ENCODE data around the gene MTR. TPM values are rescaled to one million over a fixed set of nuclear protein-coding genes. Genes with fewer than 3 reads are reported as not detected.

MTR gene
- total RNA-seq (49.1 and 50.4 TPM in 2 replicates), polyA plus RNA-seq (9.9 and 13.6 TPM in 2 replicates), polyA minus RNA-seq (14.4 and 15.4 TPM in 2 replicates)
- total RNA-seq (2013): 41.1 TPM

DNA sequence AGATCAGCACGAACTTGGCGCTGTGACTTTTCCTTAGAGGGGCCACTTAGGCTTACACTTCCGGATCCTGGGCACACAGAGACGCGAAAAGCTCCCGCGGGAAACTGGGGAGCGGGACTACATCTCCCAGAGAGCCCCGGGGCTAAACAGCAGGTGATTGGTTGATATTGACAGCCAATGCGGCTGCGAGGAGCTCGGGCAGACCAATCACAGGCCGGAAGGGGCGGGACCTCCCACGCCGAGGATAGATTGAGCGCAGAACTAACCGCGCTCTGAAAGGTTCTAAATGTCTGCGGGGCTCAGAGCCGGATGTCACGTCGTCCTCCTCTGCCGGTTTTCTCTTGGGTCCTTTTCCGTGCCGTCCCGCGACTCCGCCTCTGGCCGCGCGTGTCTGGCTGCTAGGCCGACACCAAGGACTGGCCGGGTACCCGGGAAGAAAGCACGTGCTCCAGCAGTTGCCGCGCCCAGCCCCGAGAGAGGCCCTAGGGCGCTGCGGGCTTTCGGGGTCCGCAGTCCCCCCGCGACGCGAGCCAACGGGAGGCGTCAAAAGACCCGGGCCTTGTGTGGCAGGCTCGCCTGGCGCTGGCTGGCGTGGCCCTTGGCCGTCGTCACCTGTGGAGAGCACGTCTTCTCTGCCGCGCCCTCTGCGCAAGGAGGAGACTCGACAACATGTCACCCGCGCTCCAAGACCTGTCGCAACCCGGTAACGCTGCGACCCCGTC is at the start of gene MTR:
TSS of gene MTR (plus strand) at position 258 of the 722 bp plus-strand sequence. CDS start at position 670, 412 bp downstream.
- under 1% methylated on average over 67 of the region's 67 CpGs for WGBS (ENCODE audit: insufficient coverage)
- TF ChIP-seq, protein P1, sequence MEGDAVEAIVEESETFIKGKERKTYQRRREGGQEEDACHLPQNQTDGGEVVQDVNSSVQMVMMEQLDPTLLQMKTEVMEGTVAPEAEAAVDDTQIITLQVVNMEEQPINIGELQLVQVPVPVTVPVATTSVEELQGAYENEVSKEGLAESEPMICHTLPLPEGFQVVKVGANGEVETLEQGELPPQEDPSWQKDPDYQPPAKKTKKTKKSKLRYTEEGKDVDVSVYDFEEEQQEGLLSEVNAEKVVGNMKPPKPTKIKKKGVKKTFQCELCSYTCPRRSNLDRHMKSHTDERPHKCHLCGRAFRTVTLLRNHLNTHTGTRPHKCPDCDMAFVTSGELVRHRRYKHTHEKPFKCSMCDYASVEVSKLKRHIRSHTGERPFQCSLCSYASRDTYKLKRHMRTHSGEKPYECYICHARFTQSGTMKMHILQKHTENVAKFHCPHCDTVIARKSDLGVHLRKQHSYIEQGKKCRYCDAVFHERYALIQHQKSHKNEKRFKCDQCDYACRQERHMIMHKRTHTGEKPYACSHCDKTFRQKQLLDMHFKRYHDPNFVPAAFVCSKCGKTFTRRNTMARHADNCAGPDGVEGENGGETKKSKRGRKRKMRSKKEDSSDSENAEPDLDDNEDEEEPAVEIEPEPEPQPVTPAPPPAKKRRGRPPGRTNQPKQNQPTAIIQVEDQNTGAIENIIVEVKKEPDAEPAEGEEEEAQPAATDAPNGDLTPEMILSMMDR (IDR thresholded peaks at IDR 0.05): no peak
- TF ChIP-seq EZH2 (IDR thresholded peaks at IDR 0.05; ENCODE audit: borderline replicate concordance, insufficient read depth, low read depth, low read length, poor library complexity, severe bottlenecking): no peak
- Histone ChIP-seq H3K4me1 (ENCODE audit: control insufficient read depth in 2 of 2, insufficient read depth in 2 of 2, low read length in 2 of 2) (peaks cover 14% of the 10 kb centered on the region in 2 donors), H3K4me3 (ENCODE audit: control extremely low read depth in 1 of 5, extremely low read depth in 1 of 5, insufficient read depth in 1 of 5, low read depth in 2 of 5, low read length in 4 of 5) (peak within 1 kb of the TSS; percentile 82 to 96 (median 93)), H3K4me2 (replicated peaks; ENCODE audit: low read depth, low read length, poor library complexity, severe bottlenecking) (peak within 1 kb of the TSS; percentile 94), H3K27ac (ENCODE audit: low read length in 2 of 2) (peak within 1 kb of the TSS; percentile 88 to 95), H2AFZ (ENCODE audit: insufficient read depth, low read depth, low read length, poor library complexity, severe bottlenecking) (peak within 1 kb of the TSS; percentile 94), H3K9me3 (ENCODE audit: control extremely low read depth in 1 of 3, control insufficient read depth in 2 of 3, insufficient read depth in 1 of 3, low read length in 2 of 3) (no peaks in the 10 kb centered on the region), H3K36me3 (replicated peaks in 1 of 2; ENCODE audit: control extremely low read depth in 1 of 2, control insufficient read depth in 1 of 2, extremely low read depth in 1 of 2, insufficient read depth in 2 of 2, low read length in 1 of 2) (no peaks in the 10 kb centered on the region), H4K20me1 (ENCODE audit: control insufficient read depth, insufficient read depth, low read length, poor library complexity, severe bottlenecking) (peaks cover 6% of the 10 kb centered on the region), H3K27me3 (replicated peaks in 1 of 4; ENCODE audit: control extremely low read depth in 1 of 4, control insufficient read depth in 3 of 4, insufficient read depth in 4 of 4, low read length in 3 of 4) (no peaks in the 10 kb centered on the region), H3K79me2 (ENCODE audit: control insufficient read depth, insufficient read depth, low read length) (peaks cover 44% of the 10 kb centered on the region), H3K9ac (ENCODE audit: low read length) (peak within 1 kb of the TSS; percentile 99)
- ChIA-PET POLR2A (interaction anchor here (0.6 to 1.4 kb wide), 2 partner anchors 190 to 644 kb away, joined by 4 read pairs; partner anchors contain the start of gene HEATR1), CTCF (interaction anchor here (1.7 kb wide), 1 partner anchor 191 kb away, joined by 7 read pairs; the partner anchor contains the start of gene HEATR1)
- intact Hi-C loops (cut with micrococcal nuclease): loop anchor here (1.0 to 10.0 kb wide), 6 partner anchors 191 to 1470 kb away; partner anchors contain the start of genes ARID4B, GGPS1, HEATR1 and LYST
- peak; percentile 95 for ATAC-seq (ENCODE audit: low read depth)
- Mint-ChIP-seq H3K4me1 (peaks cover 35% of the 10 kb centered on the region), H3K9me3 (ENCODE audit: insufficient read depth) (no peaks in the 10 kb centered on the region), H3K4me3 (peak within 1 kb of the TSS; percentile 88), H3K27me3 (peaks cover 21% of the 10 kb centered on the region), H3K27ac (peak within 1 kb of the TSS; percentile 88)
- peak; percentile 96 for DNase-seq

DNA sequence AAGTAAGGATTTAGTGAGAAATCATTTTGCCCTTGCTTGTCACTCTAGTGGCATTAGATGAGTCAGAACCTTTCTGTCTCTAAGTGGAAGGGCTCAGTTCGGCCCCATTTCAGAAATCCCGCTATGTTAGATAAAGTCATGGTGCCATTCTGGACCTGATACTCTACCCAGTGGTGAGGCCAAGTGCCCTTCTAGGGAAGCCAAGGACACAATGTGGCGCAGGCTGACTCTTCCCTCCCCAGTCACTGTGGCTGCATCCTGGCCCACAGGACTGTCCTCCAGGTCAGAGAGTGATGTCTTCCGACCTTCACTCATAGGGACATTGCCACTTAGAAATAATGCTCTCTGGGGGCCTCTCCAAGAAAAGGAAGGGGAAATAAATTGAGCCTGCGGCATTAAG is 48.3 kb upstream of the MTR start:
- intact Hi-C loops (cut with micrococcal nuclease): no loop called here
- no peak overlapping the region for H3K4me3 Mint-ChIP-seq
- no peak overlapping the region for H3K27ac Mint-ChIP-seq
- no peak overlapping the region for H3K4me3 ChIP-seq (ENCODE audit: control extremely low read depth in 1 of 5, extremely low read depth in 1 of 5, insufficient read depth in 1 of 5, low read depth in 2 of 5, low read length in 4 of 5)
- H3K27me3 Mint-ChIP-seq: peaks cover 5% of the 10 kb centered on the region
- H3K4me1 ChIP-seq (ENCODE audit: control insufficient read depth in 2 of 2, insufficient read depth in 2 of 2, low read length in 2 of 2): no peaks in the 10 kb centered on the region
- no peak overlapping the region for H2AFZ ChIP-seq (ENCODE audit: insufficient read depth, low read depth, low read length, poor library complexity, severe bottlenecking)
- TF ChIP-seq, protein P1 (IDR thresholded peaks at IDR 0.05): no peak
- TF ChIP-seq EZH2 (IDR thresholded peaks at IDR 0.05; ENCODE audit: borderline replicate concordance, insufficient read depth, low read depth, low read length, poor library complexity, severe bottlenecking): no peak
- DNase-seq (no peak), ATAC-seq (ENCODE audit: low read depth) (no peak)
- POLR2A ChIA-PET: no interaction called here
- no peaks in the 10 kb centered on the region for H4K20me1 ChIP-seq (ENCODE audit: control insufficient read depth, insufficient read depth, low read length, poor library complexity, severe bottlenecking)
- H3K4me1 Mint-ChIP-seq: no peaks in the 10 kb centered on the region
- H3K9ac ChIP-seq (ENCODE audit: low read length): no peak overlapping the region
- H3K9me3 ChIP-seq (ENCODE audit: control extremely low read depth in 1 of 3, control insufficient read depth in 2 of 3, insufficient read depth in 1 of 3, low read length in 2 of 3): no peaks in the 10 kb centered on the region
- no peaks in the 10 kb centered on the region for H3K9me3 Mint-ChIP-seq (ENCODE audit: insufficient read depth)
- H3K4me2 ChIP-seq (replicated peaks; ENCODE audit: low read depth, low read length, poor library complexity, severe bottlenecking): no peak overlapping the region
- 98% methylated on average over 3 of the region's 5 CpGs for WGBS (ENCODE audit: insufficient coverage)
- H3K36me3 ChIP-seq (replicated peaks in 1 of 2; ENCODE audit: control extremely low read depth in 1 of 2, control insufficient read depth in 1 of 2, extremely low read depth in 1 of 2, insufficient read depth in 2 of 2, low read length in 1 of 2): no peaks in the 10 kb centered on the region
- H3K27me3 ChIP-seq (replicated peaks in 1 of 4; ENCODE audit: control extremely low read depth in 1 of 4, control insufficient read depth in 3 of 4, insufficient read depth in 4 of 4, low read length in 3 of 4): no peaks in the 10 kb centered on the region
- CTCF ChIA-PET: no interaction called here
- H3K27ac ChIP-seq (ENCODE audit: low read length in 2 of 2): no peak overlapping the region
- H3K79me2 ChIP-seq (ENCODE audit: control insufficient read depth, insufficient read depth, low read length): no peaks in the 10 kb centered on the region
